NCI-H226 (cell line): ENCODE measurements around the gene RBM47.
"Not testable (repeated sequence)": the region's sequence is repeated elsewhere in the genome, so short reads cannot be mapped to it uniquely, and the experiment has no call there.

Experiments used
- DNase-seq: peaks from one replicate; pipeline ENCODE4 v3.0.0-alpha.2; 2015

RBM47 gene

GRCh38 chr4:40585201-40585799 is 44.4 kb downstream of the RBM47 start:
- no peak for DNase-seq

GRCh38 chr4:40584517-40585141 is 45.0 kb downstream of the RBM47 start:
- DNase-seq: no peak

- DNase-seq: no peak
Measured at GRCh38 chr4:40583850-40584439, 45.7 kb downstream of the RBM47 start.

GRCh38 chr4:40582413-40582812 is 47.3 kb downstream of the RBM47 start:
- no peak for DNase-seq

GRCh38 chr4:40581254-40582140 is 48.2 kb downstream of the RBM47 start:
- peak; percentile 44 for DNase-seq

GRCh38 chr4:40579983-40580382 is 49.7 kb downstream of the RBM47 start:
- DNase-seq: peak; percentile 31

- peak; percentile 74 for DNase-seq
Measured at GRCh38 chr4:40577588-40578253, 51.9 kb downstream of the RBM47 start.

GRCh38 chr4:40576651-40577480 is 52.8 kb downstream of the RBM47 start:
- peak; percentile 89 for DNase-seq

GRCh38 chr4:40575846-40576245 is 53.8 kb downstream of the RBM47 start:
- peak; percentile 71 for DNase-seq

GRCh38 chr4:40573593-40574311 is 55.9 kb downstream of the RBM47 start:
- no peak for DNase-seq

- DNase-seq: no peak
Measured at GRCh38 chr4:40572692-40573310, 56.9 kb downstream of the RBM47 start.

GRCh38 chr4:40571208-40571607 is 58.5 kb downstream of the RBM47 start:
- DNase-seq: no peak

- no peak for DNase-seq
Measured at GRCh38 chr4:40570348-40571077, 59.2 kb downstream of the RBM47 start.

GRCh38 chr4:40564815-40565483 is 64.7 kb downstream of the RBM47 start:
- no peak for DNase-seq

- DNase-seq: no peak
Measured at GRCh38 chr4:40564004-40564403, 65.7 kb downstream of the RBM47 start.

GRCh38 chr4:40563401-40563800 is 66.3 kb downstream of the RBM47 start:
- DNase-seq: no peak

GRCh38 chr4:40562681-40563080 is 67.0 kb downstream of the RBM47 start:
- no peak for DNase-seq

GRCh38 chr4:40562208-40562607 is 67.5 kb downstream of the RBM47 start:
- no peak for DNase-seq

- not testable (repeated sequence) for DNase-seq
Measured at GRCh38 chr4:40561543-40562177, 68.0 kb downstream of the RBM47 start.
